NCI-H2196 treated with DMSO at 0.1 percent for 48 hours (cell line): ENCODE measurements around the gene ANLN.
"Not testable (repeated sequence)": the region's sequence is repeated elsewhere in the genome, so short reads cannot be mapped to it uniquely, and the experiment has no call there.

Experiments
- DNase-seq: peaks from one replicate; lab custom pipeline; 2025; ENCODE audit not compliant: unreplicated experiment; lab: John Stamatoyannopoulos, UW

The ANLN gene

GRCh38 chr7:36497176-36497575 is 107.5 kb downstream of the ANLN start:
- not testable (repeated sequence) for DNase-seq

GRCh38 chr7:36497775-36498174 is 108.1 kb downstream of the ANLN start:
- DNase-seq: no peak
